Neutrophil (primary cell): Measurements from ENCODE around the gene GART.

Experiments used
- H3K27ac ChIP-seq: fragments of 200-600 bp; sonication (generic); 2 replicates; pipeline ENCODE4 v1.5.1; 2016; ENCODE audit warnings: mild to moderate bottlenecking, moderate library complexity
- H3K27me3 ChIP-seq: fragments of 200-600 bp; sonication (generic); 2 replicates; pipeline ENCODE4 v1.6.0; 2016; ENCODE audit warnings: mild to moderate bottlenecking
- H3K36me3 ChIP-seq: fragments of 200-600 bp; sonication (generic); 2 replicates; pipeline ENCODE4 v1.5.1; 2017
- H3K4me1 ChIP-seq, 2 experiments: fragments of 200-600 bp in 1 of 2; sonication (generic) in 1 of 2; 1 replicate in 1 of 2; 2 replicates in 1 of 2; pipeline versions ENCODE4 v1.5.1 to v1.6.1; 2013 to 2016; ENCODE audit warnings: low read depth in 1 of 2, low read length in 1 of 2, mild to moderate bottlenecking in 1 of 2, moderate library complexity in 1 of 2; ENCODE audit not compliant: control insufficient read depth in 1 of 2, insufficient read depth in 1 of 2
- H3K4me3 ChIP-seq, 2 experiments: fragments of 200-600 bp in 1 of 2; sonication (generic) in 1 of 2; 1 replicate in 1 of 2; 2 replicates in 1 of 2; pipeline ENCODE4 v1.5.1; 2013 to 2016; ENCODE audit warnings: low read depth in 1 of 2, low read length in 1 of 2, mild to moderate bottlenecking in 1 of 2, moderate library complexity in 1 of 2
- H3K9me3 ChIP-seq: fragments of 200-600 bp; sonication (generic); 2 replicates; pipeline ENCODE4 v1.5.1; 2016
- TF ChIP-seq, protein P1 (sequence below): fragments of 200-600 bp; sonication (generic); IDR thresholded peaks from 2 replicates; pipeline ENCODE4 v1.5.1; 2016; ENCODE audit warnings: antibody characterized with exemption

Gene GART

DNA sequence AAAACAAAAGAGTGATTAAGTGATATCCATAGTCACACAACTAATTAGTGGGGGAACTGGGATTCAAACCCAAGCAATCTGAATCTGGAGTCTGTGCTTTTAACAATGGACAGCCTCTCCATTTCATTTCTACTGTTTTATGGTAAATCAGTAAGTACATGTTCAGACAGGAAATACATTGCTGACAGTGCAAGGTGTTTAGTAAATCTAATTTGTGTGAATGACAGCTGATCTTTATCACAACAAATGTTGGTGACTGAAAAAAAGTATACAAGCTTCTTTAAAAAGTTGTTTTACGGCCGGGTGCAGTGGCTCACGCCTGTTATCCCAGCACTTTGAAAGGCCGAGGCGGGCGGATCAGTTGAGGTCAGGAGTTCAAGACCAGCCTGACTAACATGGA, 26.0 kb upstream of the GART start:
- Histone ChIP-seq H3K27ac (no peak overlapping the region), H3K36me3 (peaks cover 86% of the 10 kb centered on the region), H3K9me3 (no peaks in the 10 kb centered on the region), H3K27me3 (no peaks in the 10 kb centered on the region), H3K4me3 (no peak overlapping the region), H3K4me1 (no peaks in the 10 kb centered on the region)
- TF ChIP-seq, protein P1, sequence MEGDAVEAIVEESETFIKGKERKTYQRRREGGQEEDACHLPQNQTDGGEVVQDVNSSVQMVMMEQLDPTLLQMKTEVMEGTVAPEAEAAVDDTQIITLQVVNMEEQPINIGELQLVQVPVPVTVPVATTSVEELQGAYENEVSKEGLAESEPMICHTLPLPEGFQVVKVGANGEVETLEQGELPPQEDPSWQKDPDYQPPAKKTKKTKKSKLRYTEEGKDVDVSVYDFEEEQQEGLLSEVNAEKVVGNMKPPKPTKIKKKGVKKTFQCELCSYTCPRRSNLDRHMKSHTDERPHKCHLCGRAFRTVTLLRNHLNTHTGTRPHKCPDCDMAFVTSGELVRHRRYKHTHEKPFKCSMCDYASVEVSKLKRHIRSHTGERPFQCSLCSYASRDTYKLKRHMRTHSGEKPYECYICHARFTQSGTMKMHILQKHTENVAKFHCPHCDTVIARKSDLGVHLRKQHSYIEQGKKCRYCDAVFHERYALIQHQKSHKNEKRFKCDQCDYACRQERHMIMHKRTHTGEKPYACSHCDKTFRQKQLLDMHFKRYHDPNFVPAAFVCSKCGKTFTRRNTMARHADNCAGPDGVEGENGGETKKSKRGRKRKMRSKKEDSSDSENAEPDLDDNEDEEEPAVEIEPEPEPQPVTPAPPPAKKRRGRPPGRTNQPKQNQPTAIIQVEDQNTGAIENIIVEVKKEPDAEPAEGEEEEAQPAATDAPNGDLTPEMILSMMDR = no peak

DNA sequence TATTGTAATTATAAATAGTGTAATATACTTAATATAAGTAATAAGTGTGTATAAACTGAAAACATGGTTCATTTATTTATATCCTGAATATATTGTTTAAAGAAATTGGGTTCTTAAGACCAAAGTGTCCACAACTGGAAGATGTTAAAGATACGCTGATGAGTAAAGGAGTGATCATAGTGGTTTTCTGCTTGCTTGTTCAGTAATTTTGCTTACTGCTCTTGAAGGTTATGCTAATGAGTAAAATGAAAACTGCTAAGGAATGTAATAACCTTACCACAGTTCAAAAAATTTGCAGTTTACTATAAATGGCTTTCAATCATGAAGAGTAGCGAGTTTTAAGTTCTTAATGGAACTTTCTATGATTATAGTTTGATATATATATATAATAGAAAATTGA, 24.6 kb upstream of the GART start:
- H3K9me3 ChIP-seq = no peaks in the 10 kb centered on the region
- peaks cover 86% of the 10 kb centered on the region for H3K36me3 ChIP-seq
- TF ChIP-seq, protein P1 = no peak
- no peaks in the 10 kb centered on the region for H3K4me1 ChIP-seq
- H3K27me3 ChIP-seq = no peaks in the 10 kb centered on the region
- H3K27ac ChIP-seq = no peak overlapping the region
- no peak overlapping the region for H3K4me3 ChIP-seq

DNA sequence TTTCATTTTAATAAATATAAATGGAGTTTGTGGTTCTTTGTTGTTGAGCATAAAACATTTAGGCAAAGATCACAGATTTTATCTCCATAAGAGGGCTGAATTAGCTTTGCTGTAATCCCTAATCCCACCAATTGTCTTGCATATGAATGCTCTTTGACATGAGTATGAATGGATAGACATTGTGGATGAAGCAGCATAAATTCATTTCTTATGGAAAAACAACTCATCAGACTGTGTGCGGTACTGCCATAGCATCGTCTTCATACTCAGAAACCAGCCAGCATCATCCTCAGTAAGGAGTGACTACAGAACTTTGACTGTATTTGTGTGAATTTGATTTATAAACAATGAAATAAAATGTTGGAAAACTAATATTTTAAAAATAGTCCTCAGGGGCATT, 20.5 kb upstream of the GART start:
- H3K27me3 ChIP-seq = no peaks in the 10 kb centered on the region
- H3K9me3 ChIP-seq = no peaks in the 10 kb centered on the region
- TF ChIP-seq, protein P1 = no peak

DNA sequence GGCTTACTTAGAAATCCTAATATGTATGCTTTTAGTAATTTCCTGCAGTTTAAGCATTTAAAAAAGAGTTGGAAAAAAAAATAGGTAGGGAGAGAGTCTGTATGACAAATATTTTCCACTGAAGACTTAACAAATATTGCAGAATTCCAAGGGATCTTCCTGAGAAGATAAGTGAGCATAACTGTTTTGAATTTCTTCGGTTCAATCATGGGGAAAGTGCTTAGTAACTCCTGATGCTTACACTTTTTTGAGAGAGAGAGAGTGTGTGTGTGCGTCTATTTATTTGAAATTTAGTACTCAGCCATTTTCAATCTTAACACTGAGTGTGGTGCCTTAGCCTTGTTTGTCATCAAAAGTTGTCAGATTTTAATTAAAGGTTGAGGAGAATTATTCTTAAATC, 19.5 kb upstream of the GART start:
- no peaks in the 10 kb centered on the region for H3K27me3 ChIP-seq
- H3K27ac ChIP-seq = peak overlapping the region; percentile 29
- H3K9me3 ChIP-seq = no peaks in the 10 kb centered on the region
- no peaks in the 10 kb centered on the region for H3K4me1 ChIP-seq
- H3K4me3 ChIP-seq = no peak overlapping the region
- TF ChIP-seq, protein P1 = no peak
- H3K36me3 ChIP-seq = peaks cover 86% of the 10 kb centered on the region

More for the DNA sequence above, 20.5 kb upstream of the GART start:
- Histone ChIP-seq H3K4me3 (no peak overlapping the region), H3K27ac (no peak overlapping the region), H3K36me3 (peaks cover 86% of the 10 kb centered on the region), H3K4me1 (no peaks in the 10 kb centered on the region)

DNA sequence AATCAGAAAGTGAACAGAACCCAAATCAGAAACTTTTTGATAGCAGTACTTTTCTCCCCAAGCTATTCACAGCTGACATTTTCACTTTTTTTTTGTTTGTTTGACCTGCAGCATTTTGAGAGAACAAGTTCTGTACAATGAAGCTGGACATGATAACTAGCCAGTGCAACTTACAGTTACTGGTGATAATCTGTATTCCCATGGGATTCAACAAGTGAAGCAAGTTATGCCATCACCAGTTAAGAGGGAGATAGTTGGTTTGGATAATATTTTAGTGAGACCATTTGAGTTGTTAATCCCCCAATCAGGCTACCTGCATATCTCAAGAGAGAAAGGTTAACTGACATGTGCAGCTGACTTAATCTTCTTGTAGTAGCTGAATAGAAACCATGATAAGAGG, 19.0 kb upstream of the GART start:
- Histone ChIP-seq H3K4me1 (no peaks in the 10 kb centered on the region), H3K27ac (peak overlapping the region; percentile 29), H3K4me3 (no peak overlapping the region), H3K36me3 (peaks cover 90% of the 10 kb centered on the region), H3K27me3 (no peaks in the 10 kb centered on the region), H3K9me3 (no peaks in the 10 kb centered on the region)
- TF ChIP-seq, protein P1 = no peak

DNA sequence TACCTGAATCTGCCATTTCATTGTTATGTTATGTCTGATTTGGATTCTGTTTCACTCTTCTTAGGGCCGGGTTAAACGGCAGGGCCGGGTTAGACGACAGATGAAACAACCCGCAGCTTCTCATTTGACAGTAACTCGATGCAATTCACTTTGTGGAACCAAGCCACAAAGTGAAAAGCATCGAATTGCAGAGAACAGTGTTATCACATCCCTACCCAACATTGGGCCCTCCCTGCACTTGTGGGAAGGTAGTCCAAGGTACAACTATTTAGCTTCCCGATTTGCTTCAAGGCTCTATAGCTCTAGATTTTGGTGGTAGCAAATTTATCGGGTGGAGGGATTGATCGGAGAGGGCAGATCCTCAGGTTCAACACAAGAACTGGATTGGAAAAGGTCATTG, 17.9 kb upstream of the GART start:
- Histone ChIP-seq H3K4me3 (no peak overlapping the region), H3K27ac (no peak overlapping the region), H3K9me3 (no peaks in the 10 kb centered on the region), H3K4me1 (no peaks in the 10 kb centered on the region), H3K36me3 (peaks cover 91% of the 10 kb centered on the region), H3K27me3 (no peaks in the 10 kb centered on the region)
- TF ChIP-seq, protein P1 = no peak
